IMR-90 (cell line): ENCODE measurements around the gene ATP6V1A. TPM values are rescaled to one million over a fixed set of nuclear protein-coding genes. Genes with fewer than 3 reads are reported as not detected.
A peak's percentile ranks its signal among the peaks of the same experiment; 100 is the strongest.

Source experiments
- CEBPB ChIP-seq: IDR thresholded peaks from 2 replicates; pipeline ENCODE4 v1.6.1; 2012; ENCODE audit warnings: low read depth, low read length, improper control_type of control experiment
- MAZ ChIP-seq: IDR thresholded peaks from 2 replicates; pipeline ENCODE4 v1.6.1; 2012; ENCODE audit warnings: low read depth, mild to moderate bottlenecking, low read length, improper control_type of control experiment, moderate library complexity, borderline replicate concordance
- SMC3 ChIP-seq: fragments of 150-350 bp; IDR thresholded peaks from 2 replicates; pipeline ENCODE4 v1.6.1; 2016; ENCODE audit warnings: low read depth, mild to moderate bottlenecking, antibody characterized with exemption, low read length, moderate library complexity
- USF2 ChIP-seq: fragments of 150-350 bp; IDR thresholded peaks from 2 replicates; pipeline ENCODE4 v1.6.1; 2017; ENCODE audit warnings: mild to moderate bottlenecking, antibody characterized with exemption, low read length, low read depth
- polyA plus RNA-seq, 3 experiments: library from polyadenylated mRNA; depleted of rRNA; stranded (reverse); fragments of >200 nt; gene quantifications; 2 replicates each; pipeline ENCODE4 v1.2.3, GENCODE V29; 2012; ENCODE audit warnings: low replicate concordance in 1 of 3
- total RNA-seq: library from RNA; depleted of rRNA; stranded (reverse); fragments of >200 nt; gene quantifications from 2 replicates; pipeline ENCODE4 v1.2.3, GENCODE V29; 2012

Gene ATP6V1A
- total and polyA plus RNA-seq, 2 of the 4 experiments (the other 2 are of a cell fraction): 15.1 to 98.0 TPM

- TF ChIP-seq USF2 (peak; percentile 92), SMC3 (no peak), CEBPB (no peak), MAZ (peak; percentile 48; the same call in 1 of the 2 replicates)
Observed at GRCh38 chr3:113746548-113747282, at the start of gene ATP6V1A (continued).
